Measurements from ENCODE around the gene CCDC106. TPM values are rescaled to one million over a fixed set of nuclear protein-coding genes. Genes with fewer than 3 reads are reported as not detected.

CCDC106 gene
- total RNA-seq, 1 experiment from 2014 or later, result 19.9 TPM

DNA sequence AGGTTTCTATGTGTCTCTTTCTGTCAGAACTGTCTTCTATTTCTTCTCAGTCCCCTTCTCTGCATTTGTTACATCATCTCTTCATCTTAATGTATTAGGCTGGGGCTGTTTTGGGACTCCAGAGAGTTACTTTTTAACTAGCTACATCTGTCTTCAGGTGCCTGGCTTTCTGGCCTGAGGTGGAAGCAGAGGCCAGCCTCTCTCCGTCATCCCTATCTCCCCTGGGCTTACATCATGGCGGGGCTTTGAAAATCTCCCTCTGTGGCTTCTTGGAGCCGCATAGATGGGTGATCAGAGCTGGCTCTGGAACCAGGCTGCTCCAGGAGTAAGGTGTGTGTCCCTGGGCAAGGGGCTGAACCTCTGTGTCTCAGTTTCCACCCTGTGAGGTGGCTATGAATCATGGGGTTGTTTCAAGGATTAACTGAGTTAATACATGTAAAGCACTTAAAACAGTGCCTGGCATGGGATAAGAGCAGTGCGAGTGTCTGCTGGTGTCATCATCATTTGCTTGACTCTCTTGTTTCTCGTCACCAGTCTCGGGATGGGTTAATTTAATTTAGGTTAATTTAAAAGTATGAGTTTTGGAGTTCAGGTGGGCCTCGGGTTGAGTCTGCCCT lies 29.0 kb downstream of the CCDC106 start:
- no peak overlapping the region for H2AFZ ChIP-seq (ENCODE audit: low read length)
- H3K23me2 ChIP-seq (ENCODE audit: insufficient read length, low read depth, low read length, poor library complexity, severe bottlenecking), result peaks cover 6% of the 10 kb centered on the region
- peak overlapping the region; percentile 94 to 98 for H3K4me3 Mint-ChIP-seq
- H3K9me3 Mint-ChIP-seq, result no peaks in the 10 kb centered on the region; a peak in 1 of 5 replicates
- TF ChIP-seq, protein P1, sequence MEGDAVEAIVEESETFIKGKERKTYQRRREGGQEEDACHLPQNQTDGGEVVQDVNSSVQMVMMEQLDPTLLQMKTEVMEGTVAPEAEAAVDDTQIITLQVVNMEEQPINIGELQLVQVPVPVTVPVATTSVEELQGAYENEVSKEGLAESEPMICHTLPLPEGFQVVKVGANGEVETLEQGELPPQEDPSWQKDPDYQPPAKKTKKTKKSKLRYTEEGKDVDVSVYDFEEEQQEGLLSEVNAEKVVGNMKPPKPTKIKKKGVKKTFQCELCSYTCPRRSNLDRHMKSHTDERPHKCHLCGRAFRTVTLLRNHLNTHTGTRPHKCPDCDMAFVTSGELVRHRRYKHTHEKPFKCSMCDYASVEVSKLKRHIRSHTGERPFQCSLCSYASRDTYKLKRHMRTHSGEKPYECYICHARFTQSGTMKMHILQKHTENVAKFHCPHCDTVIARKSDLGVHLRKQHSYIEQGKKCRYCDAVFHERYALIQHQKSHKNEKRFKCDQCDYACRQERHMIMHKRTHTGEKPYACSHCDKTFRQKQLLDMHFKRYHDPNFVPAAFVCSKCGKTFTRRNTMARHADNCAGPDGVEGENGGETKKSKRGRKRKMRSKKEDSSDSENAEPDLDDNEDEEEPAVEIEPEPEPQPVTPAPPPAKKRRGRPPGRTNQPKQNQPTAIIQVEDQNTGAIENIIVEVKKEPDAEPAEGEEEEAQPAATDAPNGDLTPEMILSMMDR (conservative IDR thresholded peaks at IDR 0.05), result no peak
- no peak overlapping the region for H3K23ac ChIP-seq (ENCODE audit: insufficient read length, low read depth, low read length)
- H3K27me3 Mint-ChIP-seq (ENCODE audit: low read depth), result no peaks in the 10 kb centered on the region
- H2AK5ac ChIP-seq (ENCODE audit: insufficient read length, low read length), result no peak overlapping the region
- WGBS (ENCODE audit: extremely low coverage, insufficient read length, low lambda C conversion rate), result no CpG with 5 or more reads among the region's 7 CpGs
- no peak overlapping the region for H3K27ac ChIP-seq (ENCODE audit: insufficient read length, low read depth, low read length)
- DNase-seq, result no peak
- H3K4ac ChIP-seq (ENCODE audit: low read depth, low read length), result no peak overlapping the region
- H3K14ac ChIP-seq (ENCODE audit: insufficient read depth, low read length), result no peak overlapping the region
- no peak overlapping the region for H2BK5ac ChIP-seq (ENCODE audit: insufficient read length, low read length)
- H4K91ac ChIP-seq (ENCODE audit: insufficient read length, low read depth, low read length), result no peak overlapping the region
- no peak overlapping the region for H3K56ac ChIP-seq (ENCODE audit: insufficient read length, low read depth, low read length)
- no peaks in the 10 kb centered on the region for H3K9me3 ChIP-seq (ENCODE audit: control insufficient read depth, low read depth, low read length)
- peak overlapping the region; percentile 77 for H3K4me2 ChIP-seq (ENCODE audit: insufficient read depth, insufficient read length, low read length)
- H3K4me1 ChIP-seq (ENCODE audit: insufficient read depth, low read length), result no peaks in the 10 kb centered on the region
- peaks cover 18% of the 10 kb centered on the region for H3K79me1 ChIP-seq (ENCODE audit: insufficient read depth, low read depth, low read length, poor library complexity, severe bottlenecking)
- no peaks in the 10 kb centered on the region for H3K27me3 ChIP-seq (ENCODE audit: insufficient read depth, low read length)
- H2BK120ac ChIP-seq (ENCODE audit: low read depth, low read length, poor library complexity, severe bottlenecking), result no peak overlapping the region
- H3K18ac ChIP-seq (ENCODE audit: insufficient read length, low read depth, low read length), result no peak overlapping the region
- no peak overlapping the region for H2BK15ac ChIP-seq (ENCODE audit: low read depth, low read length)
- H3K36me3 Mint-ChIP-seq (ENCODE audit: insufficient read depth in 1 of 3, low read depth in 3 of 3), result peaks cover 19 to 55% (median 53%) of the 10 kb centered on the region in 3 experiments; a peak in 6 of 7 replicates
- H4K5ac ChIP-seq (ENCODE audit: insufficient read length, low read depth, low read length), result no peak overlapping the region
- peaks cover 19% of the 10 kb centered on the region; the same call in 1 of the 2 replicates for H3K79me2 ChIP-seq (ENCODE audit: insufficient read depth, low read length)
- no peak overlapping the region for H2BK20ac ChIP-seq (ENCODE audit: low read depth, low read length, poor library complexity, severe bottlenecking)
- H2BK12ac ChIP-seq (ENCODE audit: insufficient read length, low read depth, low read length), result no peak overlapping the region
- peaks cover 27 to 32% of the 10 kb centered on the region in 2 experiments for H3K4me1 Mint-ChIP-seq
- H4K8ac ChIP-seq (replicated peaks; ENCODE audit: insufficient read length, low read depth, low read length), result no peak overlapping the region
- H4K20me1 ChIP-seq (ENCODE audit: control insufficient read depth, insufficient read depth, insufficient read length), result no peaks in the 10 kb centered on the region
- H3K9ac ChIP-seq (ENCODE audit: extremely low read depth, insufficient read length, low read length), result no peak overlapping the region
- H3T11ph ChIP-seq (ENCODE audit: low read length), result no peak overlapping the region
- no peak overlapping the region for H3K27ac Mint-ChIP-seq

Data from H9 (cell line).